ENCODE results near the gene TLDC2. TPM values are rescaled to one million over a fixed set of nuclear protein-coding genes. Genes with fewer than 3 reads are reported as not detected.

Gene TLDC2
- total RNA-seq, 1 donor from 2014 or later: not detected

GRCh38 chr20:36859700-36860330 lies 16.1 kb upstream of the TLDC2 start:
- Mint-ChIP-seq H3K36me3 (ENCODE audit: low read depth) (no peaks in the 10 kb centered on the region), H3K27me3 (ENCODE audit: low read depth) (peaks cover 5% of the 10 kb centered on the region), H3K27ac (ENCODE audit: unreplicated experiment) (no peak overlapping the region), H3K9me3 (no peaks in the 10 kb centered on the region), H3K4me1 (peaks cover 52% of the 10 kb centered on the region), H3K4me3 (peak overlapping the region; percentile 68)
- no peak for TF ChIP-seq CTCF (conservative IDR thresholded peaks at IDR 0.05)
- no peak for DNase-seq (ENCODE audit: low read depth, low spot score)

- peak overlapping the region; percentile 68 for H3K4me3 Mint-ChIP-seq
- TF ChIP-seq CTCF (conservative IDR thresholded peaks at IDR 0.05): no peak
- H3K9me3 Mint-ChIP-seq: no peaks in the 10 kb centered on the region
- no peaks in the 10 kb centered on the region for H3K36me3 Mint-ChIP-seq (ENCODE audit: low read depth)
- H3K27ac Mint-ChIP-seq (ENCODE audit: unreplicated experiment): no peak overlapping the region
- H3K4me1 Mint-ChIP-seq: peaks cover 52% of the 10 kb centered on the region
- DNase-seq (ENCODE audit: low read depth, low spot score): no peak
- H3K27me3 Mint-ChIP-seq (ENCODE audit: low read depth): peaks cover 10% of the 10 kb centered on the region
Observed at GRCh38 chr20:36860339-36860738, 15.6 kb upstream of the TLDC2 start.

- Mint-ChIP-seq H3K4me1 (peaks cover 50% of the 10 kb centered on the region), H3K36me3 (ENCODE audit: low read depth) (no peaks in the 10 kb centered on the region), H3K27ac (ENCODE audit: unreplicated experiment) (peak overlapping the region; percentile 0), H3K9me3 (no peaks in the 10 kb centered on the region), H3K4me3 (peak overlapping the region; percentile 97), H3K27me3 (ENCODE audit: low read depth) (peaks cover 14% of the 10 kb centered on the region)
- no peak for TF ChIP-seq CTCF (conservative IDR thresholded peaks at IDR 0.05)
- no peak for DNase-seq (ENCODE audit: low read depth, low spot score)
Observed at GRCh38 chr20:36860811-36861624, 14.9 kb upstream of the TLDC2 start.

GRCh38 chr20:36861625-36861874 lies 14.4 kb upstream of the TLDC2 start:
- H3K4me1 Mint-ChIP-seq: peaks cover 48% of the 10 kb centered on the region
- H3K9me3 Mint-ChIP-seq: no peaks in the 10 kb centered on the region
- peak overlapping the region; percentile 97 for H3K4me3 Mint-ChIP-seq
- TF ChIP-seq CTCF (conservative IDR thresholded peaks at IDR 0.05): no peak
- H3K36me3 Mint-ChIP-seq (ENCODE audit: low read depth): no peaks in the 10 kb centered on the region
- H3K27ac Mint-ChIP-seq (ENCODE audit: unreplicated experiment): no peak overlapping the region
- no peak for DNase-seq (ENCODE audit: low read depth, low spot score)
- peaks cover 18% of the 10 kb centered on the region for H3K27me3 Mint-ChIP-seq (ENCODE audit: low read depth)

- no peak for TF ChIP-seq CTCF (conservative IDR thresholded peaks at IDR 0.05)
- Mint-ChIP-seq H3K36me3 (ENCODE audit: low read depth) (no peaks in the 10 kb centered on the region), H3K4me1 (peaks cover 44% of the 10 kb centered on the region), H3K27ac (ENCODE audit: unreplicated experiment) (peak overlapping the region; percentile 62), H3K4me3 (peak overlapping the region; percentile 97), H3K27me3 (ENCODE audit: low read depth) (peaks cover 19% of the 10 kb centered on the region), H3K9me3 (no peaks in the 10 kb centered on the region)
- DNase-seq (ENCODE audit: low read depth, low spot score): no peak
Observed at GRCh38 chr20:36861875-36862801, 13.8 kb upstream of the TLDC2 start.
